Stimulated activated naive CD8-positive, alpha-beta T cell treated with anti-CD3 and anti-CD28 coated beads, Interleukin-15, amount 100 ng/mL, for 72 hours (primary cell): ENCODE data around the gene SPEM3.
A peak's percentile ranks its signal among the peaks of the same experiment; 100 is the strongest.

Experiments used
- ATAC-seq: fragments of 150-1000 bp; cut with Tn5 transposase; 2 replicates; pipeline ENCODE4 v1.10.0; 2021; ENCODE audit warnings: mild to moderate bottlenecking, moderate library complexity
- DNase-seq, 2 donors: peaks; one replicate each; pipeline ENCODE4 v3.0.0; 2021 to 2022
- H3K27ac Mint-ChIP-seq, 2 donors: one replicate each; pipeline ENCODE4 v1.8.0; 2022; ENCODE audit warnings: mild to moderate bottlenecking in 2 of 2, mixed read lengths in 2 of 2, moderate library complexity in 2 of 2
- H3K27me3 Mint-ChIP-seq: one replicate; pipeline ENCODE4 v1.8.0; 2022; ENCODE audit warnings: mixed read lengths
- H3K4me1 Mint-ChIP-seq: one replicate; pipeline ENCODE4 v1.8.0; 2022; ENCODE audit warnings: mild to moderate bottlenecking, mixed read lengths
- H3K4me3 Mint-ChIP-seq, 2 donors: one replicate each; pipeline ENCODE4 v1.8.0; 2022; ENCODE audit warnings: mild to moderate bottlenecking in 2 of 2, mixed read lengths in 2 of 2, moderate library complexity in 1 of 2
- H3K9me3 Mint-ChIP-seq, 2 donors: one replicate each; pipeline ENCODE4 v1.8.0; 2022; ENCODE audit warnings: mixed read lengths in 2 of 2

SPEM3 gene

DNA sequence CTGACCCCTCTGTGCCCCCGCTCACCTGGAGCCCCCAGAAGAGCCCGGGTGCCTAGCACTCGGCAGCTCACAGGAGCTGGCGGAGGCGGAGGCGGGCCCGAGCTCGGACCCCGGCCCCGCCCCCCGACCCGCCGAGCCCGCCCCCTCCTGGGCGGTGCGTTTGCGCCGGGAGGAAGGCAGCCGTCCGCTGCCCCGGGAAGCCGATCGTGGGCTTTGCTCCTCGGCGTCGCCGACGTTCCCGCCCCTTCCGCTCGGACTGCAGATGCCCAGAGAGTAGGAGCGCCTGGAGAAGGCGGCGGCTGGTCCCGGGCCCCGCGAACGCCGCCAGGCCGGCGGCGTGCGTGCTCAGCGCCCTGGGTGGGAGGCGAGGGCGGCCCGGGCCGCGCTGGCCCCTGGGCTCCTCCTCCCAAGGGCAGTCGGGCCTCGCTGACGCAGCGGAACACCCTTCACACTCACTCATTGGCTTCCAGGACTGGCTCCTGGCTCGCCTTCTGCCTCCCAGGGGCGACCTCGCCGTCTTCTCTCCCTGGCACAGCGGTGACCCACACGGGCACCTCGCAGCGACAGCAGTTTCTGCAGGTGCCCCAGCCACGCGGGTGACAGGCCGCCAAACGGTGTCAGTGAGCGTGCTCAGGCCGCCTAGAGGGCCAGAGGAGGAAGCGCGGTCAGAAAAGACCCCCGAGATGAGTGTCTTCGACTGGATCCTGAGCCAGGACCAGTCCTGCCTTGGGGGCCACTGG lies 34.0 kb upstream of the SPEM3 start, which contains the start of gene PLSCR3:
Gene PLSCR3, minus strand, starts transcription at position 74 of the 740 bp plus-strand sequence. CDS start 415 bp downstream, outside the sequence.
- ATAC-seq (peak; percentile 91), DNase-seq (peak; percentile 81 to 87)
- Mint-ChIP-seq H3K4me3 (peak within 1 kb of the TSS; percentile 89 to 92), H3K4me1 (peaks cover 49% of the 10 kb centered on the region), H3K9me3 (no peaks in the 10 kb centered on the region), H3K27me3 (no peaks in the 10 kb centered on the region), H3K27ac (peak within 1 kb of the TSS; percentile 96 to 99)

DNA sequence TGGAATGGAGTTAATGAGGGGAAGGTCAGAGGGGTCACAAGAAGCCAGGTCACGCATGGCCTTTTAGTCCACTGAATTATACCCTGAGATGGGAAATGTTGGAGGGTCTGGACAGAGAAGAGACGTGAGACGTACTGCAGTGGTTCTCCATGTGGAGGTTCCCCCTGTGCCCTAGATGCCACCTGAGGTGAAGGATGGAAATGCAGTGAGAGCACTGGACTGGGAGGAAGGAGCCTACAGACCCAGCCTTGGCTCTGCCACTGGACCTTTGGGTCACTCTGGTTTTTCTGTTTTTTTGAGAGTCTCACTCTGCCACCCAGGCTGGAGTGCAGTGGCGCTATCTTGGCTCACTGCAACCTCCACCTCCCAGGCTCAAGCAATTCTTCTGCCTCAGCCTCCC lies 32.5 kb upstream of the SPEM3 start:
- Mint-ChIP-seq H3K9me3 (no peaks in the 10 kb centered on the region), H3K4me1 (peaks cover 36% of the 10 kb centered on the region), H3K4me3 (no peak overlapping the region), H3K27ac (no peak overlapping the region), H3K27me3 (no peaks in the 10 kb centered on the region)
- DNase-seq (no peak), ATAC-seq (no peak)

DNA sequence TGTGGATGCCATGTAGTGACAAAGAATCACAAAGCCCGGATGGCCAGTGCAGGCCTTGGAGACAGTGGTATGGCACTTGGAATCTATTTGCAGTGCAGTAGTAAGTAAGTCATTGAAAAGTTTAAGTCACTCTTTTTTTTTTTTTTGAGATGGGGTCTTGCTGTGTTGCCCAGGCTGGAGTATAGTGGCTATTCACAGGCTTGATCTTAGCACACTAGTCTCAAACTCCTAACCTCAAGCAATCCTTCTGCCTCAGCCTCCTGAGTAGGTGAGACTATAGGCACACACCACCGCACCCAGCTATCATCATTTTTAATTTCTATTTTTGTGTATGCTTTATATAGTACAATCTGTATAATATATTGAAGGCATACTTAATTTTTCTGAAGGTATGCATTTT lies 30.0 kb upstream of the SPEM3 start:
- Mint-ChIP-seq H3K27ac (no peak overlapping the region), H3K4me3 (no peak overlapping the region), H3K9me3 (no peaks in the 10 kb centered on the region), H3K4me1 (peaks cover 21% of the 10 kb centered on the region), H3K27me3 (no peaks in the 10 kb centered on the region)
- ATAC-seq (no peak), DNase-seq (no peak)

GRCh38 chr17:7403043-7403726 lies 25.5 kb upstream of the SPEM3 start:
- DNase-seq: no peak

GRCh38 chr17:7403727-7403976 lies 25.0 kb upstream of the SPEM3 start:
- peak overlapping the region; percentile 94 to 97 for H3K27ac Mint-ChIP-seq
- DNase-seq (no peak), ATAC-seq (peak; percentile 61)
- peaks cover 28% of the 10 kb centered on the region for H3K4me1 Mint-ChIP-seq
- H3K27me3 Mint-ChIP-seq: peaks cover 10% of the 10 kb centered on the region
- H3K9me3 Mint-ChIP-seq: no peaks in the 10 kb centered on the region
- H3K4me3 Mint-ChIP-seq: peak overlapping the region; percentile 89 to 99

More at GRCh38 chr17:7403043-7403726, 25.5 kb upstream of the SPEM3 start:
- peaks cover 28% of the 10 kb centered on the region for H3K4me1 Mint-ChIP-seq
- peak overlapping the region; percentile 89 to 99 for H3K4me3 Mint-ChIP-seq
- H3K9me3 Mint-ChIP-seq: no peaks in the 10 kb centered on the region
- H3K27me3 Mint-ChIP-seq: peaks cover 10% of the 10 kb centered on the region
- no peak for ATAC-seq
- H3K27ac Mint-ChIP-seq: peak overlapping the region; percentile 23 to 97

GRCh38 chr17:7403977-7404736 lies 24.5 kb upstream of the SPEM3 start, which contains the start of gene TMEM256:
TSS of gene TMEM256 (minus strand) at chr17:7404097. CDS start at chr17:7404084, 13 bp downstream.
- Mint-ChIP-seq H3K4me3 (peak within 1 kb of the TSS; percentile 89 to 99), H3K9me3 (no peaks in the 10 kb centered on the region), H3K27me3 (peaks cover 10% of the 10 kb centered on the region), H3K4me1 (peaks cover 31% of the 10 kb centered on the region), H3K27ac (peak within 1 kb of the TSS; percentile 94 to 97)
- ATAC-seq (peak; percentile 94), DNase-seq (peak; percentile 91 to 96)

DNA sequence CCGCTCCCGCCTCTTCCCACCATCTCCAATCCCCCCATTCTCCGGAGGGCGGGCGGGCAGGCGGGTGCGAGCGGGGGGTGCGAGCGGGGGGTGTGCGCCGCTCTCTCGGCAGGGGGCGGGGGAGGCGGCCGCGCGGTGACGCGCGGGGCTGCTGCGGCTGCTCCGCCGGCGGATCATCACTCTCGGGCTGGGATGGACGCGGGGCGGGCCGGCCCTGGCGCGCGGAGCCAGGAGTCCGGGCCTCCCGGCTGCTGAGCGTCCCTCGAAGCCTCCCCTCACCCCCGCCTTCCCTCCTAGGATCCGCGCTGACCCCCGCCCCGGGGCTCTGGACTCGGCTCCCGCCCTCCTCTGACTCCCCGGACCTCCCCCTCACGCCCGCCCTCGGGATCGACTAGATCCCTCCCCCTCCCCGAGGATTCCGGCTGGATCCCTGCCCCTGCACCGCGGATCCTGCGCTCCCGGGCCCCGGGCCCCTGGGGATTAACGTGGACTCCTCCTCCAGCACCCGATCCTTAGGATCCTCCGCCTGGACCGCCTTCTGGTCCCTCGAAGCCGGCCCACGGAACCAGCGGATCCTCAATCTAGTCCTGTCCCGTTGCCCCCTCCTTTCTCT lies 23.8 kb upstream of the SPEM3 start:
- Mint-ChIP-seq H3K4me1 (peaks cover 33% of the 10 kb centered on the region), H3K9me3 (no peaks in the 10 kb centered on the region), H3K27ac (peak overlapping the region; percentile 94 to 97), H3K4me3 (peak overlapping the region; percentile 89 to 99), H3K27me3 (peaks cover 10% of the 10 kb centered on the region)
- peak; percentile 50 for ATAC-seq
- no peak for DNase-seq

DNA sequence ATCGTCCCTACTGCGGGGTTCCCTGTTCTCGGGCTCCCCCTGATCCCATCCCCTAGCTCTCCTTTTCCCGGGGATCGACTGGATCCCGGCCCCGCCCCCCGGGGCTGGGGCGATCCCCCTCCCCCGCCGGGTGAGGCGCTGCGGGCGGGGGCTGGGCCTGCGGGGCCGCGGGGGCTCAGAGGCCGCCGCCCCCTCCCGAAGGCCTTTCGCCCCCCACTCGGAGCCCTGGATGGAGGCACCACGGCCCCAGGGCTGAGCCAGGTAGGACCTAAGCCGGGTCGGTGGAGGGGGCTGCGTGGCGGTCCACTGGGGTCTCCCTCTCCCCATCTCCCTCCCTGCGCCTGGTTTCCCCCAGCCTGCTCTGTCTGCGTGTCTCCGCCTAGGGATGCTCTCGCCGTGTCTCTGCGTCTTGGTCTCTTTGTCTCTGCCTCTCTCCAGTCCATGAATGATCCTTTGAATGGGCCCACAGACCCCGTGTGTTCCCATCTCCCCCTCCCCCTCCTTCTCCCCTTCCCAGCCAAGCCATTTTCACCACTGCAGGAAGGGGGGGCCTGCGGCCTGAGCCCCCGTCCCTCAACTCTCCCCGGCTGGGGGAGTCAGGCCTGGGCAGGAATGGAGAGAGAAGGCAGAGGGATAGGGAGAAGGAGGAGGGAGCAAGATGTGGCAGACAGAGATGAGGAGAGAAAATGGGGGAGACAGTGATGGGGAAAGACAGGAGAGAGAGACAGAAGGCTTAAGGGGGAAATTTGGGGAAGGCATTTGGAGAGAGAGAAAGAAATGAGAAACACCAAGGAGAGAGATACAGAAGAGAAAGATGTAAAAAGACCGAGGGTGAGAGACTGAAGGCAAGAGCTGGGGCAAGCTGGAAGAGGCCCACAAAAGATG lies 23.1 kb upstream of the SPEM3 start:
- DNase-seq (no peak), ATAC-seq (no peak)
- peak overlapping the region; percentile 89 to 99 for H3K4me3 Mint-ChIP-seq
- H3K27ac Mint-ChIP-seq: peak overlapping the region in 1 of 2 donors; percentile 80
- no peaks in the 10 kb centered on the region for H3K9me3 Mint-ChIP-seq
- H3K27me3 Mint-ChIP-seq: peaks cover 10% of the 10 kb centered on the region
- H3K4me1 Mint-ChIP-seq: peaks cover 33% of the 10 kb centered on the region

DNA sequence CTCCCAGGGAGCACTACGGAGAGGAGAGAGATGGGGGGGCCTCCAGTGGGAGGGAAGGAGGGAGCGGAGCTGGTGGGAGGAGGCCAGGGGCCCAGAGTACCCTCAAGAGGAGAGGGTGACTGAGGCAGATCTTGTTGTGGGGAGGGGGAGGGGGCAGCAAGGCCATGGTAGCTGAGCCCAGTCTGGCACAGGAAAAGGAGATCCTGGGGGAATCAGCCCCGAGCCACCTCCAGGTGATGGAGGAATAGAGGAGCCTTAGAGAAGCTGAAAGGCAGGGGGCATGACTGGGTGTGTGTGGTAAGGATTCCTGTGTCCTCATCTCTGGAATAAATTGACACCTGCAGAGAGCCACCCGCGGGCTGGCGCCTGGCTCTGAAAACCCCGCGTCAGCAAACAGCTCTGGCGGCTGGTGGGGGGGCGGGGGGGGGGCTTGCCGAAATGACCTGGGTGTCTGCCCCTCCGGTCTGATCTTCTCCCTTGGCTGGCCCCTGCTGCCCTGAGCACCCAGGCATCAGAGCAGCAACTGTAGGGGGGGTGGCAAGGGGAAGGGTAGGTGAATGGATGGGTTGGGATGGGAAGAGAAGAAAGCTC lies 22.3 kb upstream of the SPEM3 start:
- Mint-ChIP-seq H3K27me3 (peaks cover 10% of the 10 kb centered on the region), H3K4me1 (peaks cover 33% of the 10 kb centered on the region), H3K9me3 (no peaks in the 10 kb centered on the region), H3K4me3 (peak overlapping the region; percentile 68 to 78), H3K27ac (peak overlapping the region in 1 of 2 donors; percentile 70)
- DNase-seq (no peak), ATAC-seq (no peak)

GRCh38 chr17:7407082-7407481 lies 21.6 kb upstream of the SPEM3 start:
- ATAC-seq: no peak
- Mint-ChIP-seq H3K27me3 (peaks cover 10% of the 10 kb centered on the region), H3K27ac (no peak overlapping the region), H3K4me3 (no peak overlapping the region), H3K4me1 (peaks cover 33% of the 10 kb centered on the region), H3K9me3 (no peaks in the 10 kb centered on the region)
- no peak for DNase-seq

DNA sequence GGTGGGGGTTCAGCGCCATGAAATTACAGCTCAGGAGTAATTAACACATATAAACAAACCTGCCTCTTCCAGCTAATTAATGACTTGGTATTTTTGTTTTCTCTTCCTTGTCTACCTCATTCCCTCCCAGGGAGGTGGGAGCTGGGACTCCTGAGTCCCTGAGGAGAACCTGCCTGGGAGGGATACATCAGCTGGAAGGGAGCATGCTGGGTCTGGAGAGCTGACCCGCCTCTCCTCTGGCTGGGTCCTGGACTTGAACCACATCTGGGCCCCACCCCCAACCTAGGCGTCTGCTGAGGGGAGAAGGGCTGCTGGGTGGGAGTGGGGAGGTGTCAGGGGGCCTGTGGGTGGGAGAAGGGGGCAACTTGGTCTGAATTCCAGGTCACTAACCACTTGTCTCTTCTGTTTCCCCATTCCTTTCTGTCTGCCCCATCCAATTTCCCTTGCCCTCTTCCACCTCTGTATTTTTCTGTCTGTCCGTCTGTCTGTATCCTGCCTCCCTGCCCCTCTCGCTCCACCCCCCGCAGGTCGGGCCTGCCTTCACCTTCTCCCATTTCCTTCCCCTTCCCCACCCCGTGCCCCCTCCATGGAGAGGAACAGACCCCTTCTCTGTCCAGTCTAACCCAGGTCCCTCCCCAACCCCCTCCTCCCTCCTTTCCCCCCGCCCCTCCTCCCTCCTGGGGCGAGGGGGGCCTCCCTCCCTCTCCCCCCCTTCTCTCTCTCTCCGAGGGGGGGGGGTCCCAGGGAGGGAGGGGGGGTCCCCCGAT lies 21.0 kb upstream of the SPEM3 start, which contains the start of gene NLGN2:
Gene NLGN2, plus strand, starts transcription at position 361 of the 767 bp plus-strand sequence. CDS start 411 bp downstream, outside the sequence.
- ATAC-seq: no peak
- H3K9me3 Mint-ChIP-seq: no peaks in the 10 kb centered on the region
- H3K4me3 Mint-ChIP-seq: peak within 1 kb of the TSS; percentile 63 to 69
- H3K27ac Mint-ChIP-seq: peak within 1 kb of the TSS in 1 of 2 donors; percentile 37
- no peak for DNase-seq
- peaks cover 33% of the 10 kb centered on the region for H3K4me1 Mint-ChIP-seq
- peaks cover 10% of the 10 kb centered on the region for H3K27me3 Mint-ChIP-seq

- H3K4me3 Mint-ChIP-seq: no peak overlapping the region
- H3K27ac Mint-ChIP-seq: no peak overlapping the region
Measured at GRCh38 chr17:7408252-7408727, 20.4 kb upstream of the SPEM3 start.

GRCh38 chr17:7408863-7409262 lies 19.8 kb upstream of the SPEM3 start:
- no peak for ATAC-seq
- peak overlapping the region; percentile 13 to 22 for H3K4me3 Mint-ChIP-seq
- peaks cover 10% of the 10 kb centered on the region for H3K27me3 Mint-ChIP-seq

More at GRCh38 chr17:7408252-7408727, 20.4 kb upstream of the SPEM3 start:
- peak; percentile 25 to 31 for DNase-seq
- peak; percentile 11 for ATAC-seq
- Mint-ChIP-seq H3K4me1 (peaks cover 26% of the 10 kb centered on the region), H3K27me3 (peaks cover 10% of the 10 kb centered on the region), H3K9me3 (no peaks in the 10 kb centered on the region)

More at GRCh38 chr17:7408863-7409262, 19.8 kb upstream of the SPEM3 start:
- Mint-ChIP-seq H3K27ac (no peak overlapping the region), H3K4me1 (peaks cover 25% of the 10 kb centered on the region), H3K9me3 (no peaks in the 10 kb centered on the region)
- DNase-seq: no peak
